HG03097 (cell line): ENCODE results near the gene ZNF232.
"Not testable (repeated sequence)": the region's sequence is repeated elsewhere in the genome, so short reads cannot be mapped to it uniquely, and the experiment has no call there.

Source experiments
- ATAC-seq: cut with Tn5 transposase; IDR thresholded peaks from one replicate; pipeline ENCODE4 v1.9.1; 2021; ENCODE audit not compliant: unreplicated experiment, low FRiP score

ZNF232 gene

GRCh38 chr17:5099271-5099670, 12.4 kb downstream of the ZNF232 start:
- no peak for ATAC-seq

GRCh38 chr17:5097101-5097834, 14.4 kb downstream of the ZNF232 start:
- ATAC-seq = no peak

GRCh38 chr17:5096731-5097100, 15.0 kb downstream of the ZNF232 start:
- no peak for ATAC-seq

- no peak for ATAC-seq
Measured at GRCh38 chr17:5092218-5093010, 19.3 kb downstream of the ZNF232 start.

DNA sequence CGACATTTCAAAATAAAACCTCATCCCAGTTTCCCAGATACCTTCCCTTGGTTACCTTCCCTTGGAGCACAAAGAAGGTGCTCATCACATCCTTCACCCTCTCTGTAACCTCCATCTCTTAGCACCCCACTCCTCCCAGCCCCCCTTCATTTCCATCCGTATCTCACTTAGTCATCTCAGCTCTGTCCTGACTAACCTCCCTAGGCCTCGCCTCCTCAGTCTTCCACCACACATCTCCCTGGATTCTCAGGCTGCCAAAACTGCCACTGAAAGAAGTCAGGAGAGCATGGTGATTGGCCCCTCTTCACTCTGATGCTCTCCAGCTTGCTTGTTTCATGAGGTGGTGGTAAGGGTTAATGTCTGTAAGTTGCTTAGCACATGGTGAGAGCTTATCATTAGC, 31.1 kb downstream of the ZNF232 start:
- no peak for ATAC-seq

DNA sequence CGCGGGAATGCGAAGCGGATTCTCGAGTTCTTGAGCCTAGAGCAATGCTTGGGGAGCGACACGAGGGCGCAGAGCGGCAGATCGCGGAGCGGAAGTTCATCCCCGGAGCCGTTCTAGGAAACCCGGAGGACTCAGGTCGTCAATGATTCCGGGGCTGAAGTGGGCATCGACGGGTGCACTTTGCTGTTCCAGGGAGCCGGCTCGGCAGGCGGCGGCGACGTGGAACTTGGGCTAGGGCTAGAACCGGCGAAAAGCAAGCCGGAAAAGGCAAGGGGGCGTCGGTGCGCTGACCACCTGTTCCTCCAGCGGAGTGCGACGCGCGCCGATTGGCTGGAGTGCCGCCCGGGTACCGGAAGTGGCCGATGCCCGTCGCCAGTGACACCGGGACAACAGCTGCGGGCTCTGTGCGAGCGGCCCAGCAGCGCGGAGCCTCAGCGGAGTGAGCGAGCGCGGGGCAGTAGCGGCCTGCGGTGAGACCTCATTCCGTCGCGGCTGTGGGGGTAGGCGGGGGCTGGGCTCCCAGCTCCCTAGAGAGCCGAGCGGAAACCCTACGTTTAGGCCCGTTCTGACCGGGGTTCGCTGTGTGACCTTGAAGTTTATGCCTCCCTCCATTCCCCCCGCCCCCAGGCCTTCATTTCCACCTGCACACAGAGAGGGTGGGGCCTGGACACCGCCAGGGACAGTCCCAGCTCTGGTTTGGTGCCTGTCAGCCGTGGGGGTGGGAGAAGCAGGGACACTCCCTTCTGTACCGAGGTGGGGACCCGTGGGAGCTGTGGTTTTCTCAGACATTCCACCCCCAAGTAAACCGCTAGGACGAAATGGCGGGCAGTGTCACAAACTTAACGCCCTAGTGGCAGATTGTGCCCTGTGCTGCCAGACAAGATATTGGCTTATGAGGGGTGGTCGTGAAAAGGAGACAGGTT, 33.3 kb downstream of the ZNF232 start, which contains the start of gene ZFP3:
TSS of gene ZFP3 (plus strand) at position 362 of the 923 bp plus-strand sequence. CDS start 13,038 bp downstream, outside the sequence.
- ATAC-seq = peak; percentile 82

- no peak for ATAC-seq
Measured at GRCh38 chr17:5077781-5078105, 33.9 kb downstream of the ZNF232 start.

GRCh38 chr17:5077275-5077674, 34.4 kb downstream of the ZNF232 start:
- not testable (repeated sequence) for ATAC-seq

GRCh38 chr17:5075472-5075871, 36.2 kb downstream of the ZNF232 start:
- not testable (repeated sequence) for ATAC-seq

DNA sequence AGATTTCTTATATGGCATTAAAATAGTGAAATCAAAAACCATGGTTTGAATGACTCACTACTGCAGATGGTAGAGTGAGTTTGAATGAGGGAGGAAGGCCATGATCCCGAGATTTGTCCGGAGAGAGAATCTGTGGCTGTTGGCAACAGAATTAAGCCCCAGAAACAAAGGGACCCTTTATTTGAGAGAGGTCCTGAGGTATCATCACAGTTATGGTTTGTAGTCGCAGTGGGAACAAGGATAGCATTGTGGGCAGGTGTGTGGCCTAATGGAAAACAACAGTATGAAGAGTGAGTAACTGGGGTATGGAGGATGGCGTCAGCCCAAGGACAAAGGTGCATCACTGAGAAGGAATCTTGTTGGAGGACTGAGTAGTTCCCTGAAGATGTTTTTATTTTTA, 42.0 kb downstream of the ZNF232 start:
- no peak for ATAC-seq

GRCh38 chr17:5068236-5068635, 43.4 kb downstream of the ZNF232 start:
- no peak for ATAC-seq

GRCh38 chr17:5065227-5065744, 46.4 kb downstream of the ZNF232 start:
- no peak for ATAC-seq
